H1 (cell line): ENCODE data around the gene RECK. TPM values are rescaled to one million over a fixed set of nuclear protein-coding genes. Genes with fewer than 3 reads are reported as not detected.

Source experiments
- ATF3 ChIP-seq: IDR thresholded peaks from 2 replicates; pipeline ENCODE4 v1.6.1; 2011; ENCODE audit warnings: low read depth, mild to moderate bottlenecking, low read length; ENCODE audit not compliant: insufficient read depth
- CTCF ChIP-seq, 3 experiments: IDR thresholded peaks; 1 replicate in 2 of 3; 2 replicates in 1 of 3; pipeline versions ENCODE4 v1.5.1 to v1.6.1; 2011; ENCODE audit warnings: low read length in 3 of 3, mild to moderate bottlenecking in 3 of 3, inconsistent platforms in 2 of 3, low read depth in 1 of 3, moderate library complexity in 1 of 3; ENCODE audit not compliant: insufficient read depth in 1 of 3; ENCODE audit errors: control extremely low read depth in 1 of 3
- EZH2 ChIP-seq: fragments of 200-600 bp; sonication (generic); IDR thresholded peaks from 2 replicates; pipeline ENCODE4 v1.7.1; 2012; ENCODE audit warnings: low read depth, mild to moderate bottlenecking, moderate library complexity, low read length, inconsistent platforms; ENCODE audit not compliant: severe bottlenecking
- YY1 ChIP-seq: IDR thresholded peaks from 2 replicates; pipeline ENCODE4 v1.6.1; 2011; ENCODE audit warnings: low read depth, mild to moderate bottlenecking, low read length
- polyA plus RNA-seq, 7 experiments: library from polyadenylated mRNA; depleted of rRNA in 3 of 7; stranded (reverse) in 5 of 7; unstranded in 2 of 7; fragments of >200 nt in 5 of 7; fragments of 200-250 nt in 2 of 7; gene quantifications; 1 replicate in 5 of 7; 2 replicates in 1 of 7; 4 replicates in 1 of 7; pipeline versions ENCODE4 v1.2.1 to v1.2.3, GENCODE V29; 2011 to 2013; ENCODE audit warnings: missing spikeins in 2 of 7, mixed read lengths in 2 of 7
- total RNA-seq: library from RNA; stranded (reverse); fragmentation: NEBNext Ultra II Directional; extraction: Animal tissue kit (Norgen Biotek cat#: 25700); gene quantifications from 2 replicates; pipeline ENCODE4 v1.2.1, GENCODE V29; 2021

The RECK gene
- total and polyA plus RNA-seq, 2 of the 8 experiments (the other 6 are each of a cell fraction or from before 2014, with no cell fraction given): 5.4 to 9.8 TPM

GRCh38 chr9:36147441-36148175 is 110.9 kb downstream of the RECK start (continued):
- TF ChIP-seq CTCF (IDR thresholded peaks at IDR 0.05; ENCODE audit: control extremely low read depth in 1 of 3, insufficient read depth in 1 of 3, low read depth in 1 of 3, low read length in 3 of 3) (no peak), YY1 (no peak), ATF3 (no peak), EZH2 (no peak)
